GM12874 (cell line): Measurements from ENCODE around the gene ZBTB7C.

ENCODE experiments used
- TF ChIP-seq, protein P1 (sequence below): IDR thresholded peaks from 2 replicates; pipeline ENCODE4 v1.5.1; 2011; ENCODE audit warnings: low read depth, mild to moderate bottlenecking, control low read depth, low read length, moderate library complexity; ENCODE audit not compliant: insufficient read depth

ZBTB7C gene

DNA sequence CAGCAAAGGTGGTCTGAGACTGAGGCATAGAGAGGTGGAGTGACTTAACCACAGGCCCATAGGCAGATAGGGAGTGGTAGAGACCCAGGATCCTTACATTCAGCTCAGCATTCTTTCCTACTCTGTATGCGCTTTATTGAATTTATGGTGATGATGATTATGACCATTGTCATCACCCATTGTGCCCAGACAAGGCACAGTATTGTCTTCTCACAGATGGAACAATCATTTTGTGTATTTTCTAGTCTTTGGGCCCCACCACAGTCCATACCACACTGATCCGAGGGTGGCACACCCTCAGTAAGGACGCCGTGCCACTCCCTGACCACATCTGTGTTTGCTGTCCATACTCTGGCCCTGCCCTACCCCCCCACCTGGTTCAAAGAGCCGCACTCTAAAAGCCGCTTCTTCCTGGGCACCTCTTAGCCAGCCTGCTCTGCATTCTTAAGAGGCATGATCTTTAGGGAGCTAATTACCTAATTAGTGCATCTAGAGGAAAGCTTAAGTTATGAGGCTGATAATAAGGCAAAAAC is 299.2 kb downstream of the ZBTB7C start:
- TF ChIP-seq, protein P1, sequence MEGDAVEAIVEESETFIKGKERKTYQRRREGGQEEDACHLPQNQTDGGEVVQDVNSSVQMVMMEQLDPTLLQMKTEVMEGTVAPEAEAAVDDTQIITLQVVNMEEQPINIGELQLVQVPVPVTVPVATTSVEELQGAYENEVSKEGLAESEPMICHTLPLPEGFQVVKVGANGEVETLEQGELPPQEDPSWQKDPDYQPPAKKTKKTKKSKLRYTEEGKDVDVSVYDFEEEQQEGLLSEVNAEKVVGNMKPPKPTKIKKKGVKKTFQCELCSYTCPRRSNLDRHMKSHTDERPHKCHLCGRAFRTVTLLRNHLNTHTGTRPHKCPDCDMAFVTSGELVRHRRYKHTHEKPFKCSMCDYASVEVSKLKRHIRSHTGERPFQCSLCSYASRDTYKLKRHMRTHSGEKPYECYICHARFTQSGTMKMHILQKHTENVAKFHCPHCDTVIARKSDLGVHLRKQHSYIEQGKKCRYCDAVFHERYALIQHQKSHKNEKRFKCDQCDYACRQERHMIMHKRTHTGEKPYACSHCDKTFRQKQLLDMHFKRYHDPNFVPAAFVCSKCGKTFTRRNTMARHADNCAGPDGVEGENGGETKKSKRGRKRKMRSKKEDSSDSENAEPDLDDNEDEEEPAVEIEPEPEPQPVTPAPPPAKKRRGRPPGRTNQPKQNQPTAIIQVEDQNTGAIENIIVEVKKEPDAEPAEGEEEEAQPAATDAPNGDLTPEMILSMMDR, result no peak

DNA sequence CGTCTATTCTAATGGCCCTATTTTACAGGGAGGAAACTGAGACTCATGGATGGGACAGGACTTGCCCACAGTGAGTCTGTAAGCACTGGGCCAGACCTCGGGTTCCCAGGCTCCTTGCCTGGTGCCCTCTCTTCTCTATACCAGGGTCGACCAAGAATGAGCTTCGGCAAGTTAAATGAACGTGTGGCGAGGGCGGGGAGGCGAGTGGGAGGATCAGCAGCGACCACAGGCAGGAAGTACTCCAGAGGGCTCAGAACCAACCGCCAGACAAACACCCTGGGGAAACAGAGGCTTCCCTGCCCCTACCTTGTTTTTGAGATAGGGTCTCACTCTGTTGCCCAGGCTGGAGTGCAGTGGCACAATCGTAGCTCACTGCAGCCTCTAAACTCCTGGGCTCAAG is 301.0 kb downstream of the ZBTB7C start:
- TF ChIP-seq, protein P1, result no peak

DNA sequence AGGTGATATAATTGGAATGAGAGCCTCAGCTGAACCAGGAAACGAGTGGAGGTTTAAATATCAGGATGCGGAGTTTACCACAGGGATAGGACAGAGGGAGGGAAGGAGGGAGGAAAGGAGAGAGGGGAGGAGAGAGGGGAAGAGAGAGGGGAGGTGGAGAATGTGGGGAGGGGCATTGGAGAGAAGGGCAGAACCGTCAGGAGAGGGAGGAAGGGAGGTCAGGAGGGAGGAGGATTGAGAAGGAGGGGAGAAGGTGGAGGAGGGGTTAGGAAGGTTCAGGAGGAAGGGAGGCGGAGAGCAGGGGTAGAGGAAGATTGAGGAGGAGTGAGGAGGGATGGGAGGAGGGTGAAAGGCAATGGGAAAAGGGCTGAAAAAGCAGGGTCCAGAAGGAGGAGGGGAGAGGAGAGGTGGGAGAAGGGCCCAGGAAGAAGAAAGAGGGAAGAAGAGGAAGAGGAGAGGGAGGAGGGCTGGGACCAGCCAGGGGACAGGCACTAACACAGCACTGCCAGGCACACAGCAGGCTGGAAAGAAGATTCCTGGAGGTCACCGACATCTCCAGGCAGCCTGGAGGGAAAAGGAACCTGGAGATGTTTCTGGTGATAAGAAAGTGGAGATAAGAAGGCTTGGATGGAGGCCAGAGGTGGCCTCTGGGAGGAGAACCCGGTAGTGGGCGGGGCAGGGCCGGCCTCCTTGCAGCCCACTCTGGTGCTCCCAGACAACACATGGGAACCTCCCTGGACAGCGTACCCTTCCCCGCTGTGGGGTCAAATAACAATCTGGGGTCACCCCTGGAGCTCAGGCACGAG is 302.0 kb downstream of the ZBTB7C start:
- TF ChIP-seq, protein P1, result no peak

DNA sequence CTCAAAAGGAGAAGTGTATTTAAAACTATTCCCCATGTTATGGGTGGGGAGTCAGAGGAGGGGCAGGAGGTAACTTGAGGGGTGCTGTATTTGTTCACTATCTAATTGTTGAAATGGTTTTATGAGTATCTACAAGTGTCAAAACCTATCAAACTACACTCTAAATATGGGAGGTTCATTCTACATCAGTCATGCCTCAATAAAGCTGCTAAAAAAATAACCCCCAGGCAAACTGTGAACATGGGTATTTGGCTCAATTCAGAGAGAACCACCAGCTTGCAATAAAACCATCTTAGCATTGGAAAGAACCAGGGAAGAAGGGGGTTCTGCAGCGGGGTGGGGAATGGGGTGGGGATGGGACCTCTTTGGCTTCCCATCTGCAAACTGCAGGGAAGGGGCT is 302.7 kb downstream of the ZBTB7C start:
- TF ChIP-seq, protein P1, result no peak

DNA sequence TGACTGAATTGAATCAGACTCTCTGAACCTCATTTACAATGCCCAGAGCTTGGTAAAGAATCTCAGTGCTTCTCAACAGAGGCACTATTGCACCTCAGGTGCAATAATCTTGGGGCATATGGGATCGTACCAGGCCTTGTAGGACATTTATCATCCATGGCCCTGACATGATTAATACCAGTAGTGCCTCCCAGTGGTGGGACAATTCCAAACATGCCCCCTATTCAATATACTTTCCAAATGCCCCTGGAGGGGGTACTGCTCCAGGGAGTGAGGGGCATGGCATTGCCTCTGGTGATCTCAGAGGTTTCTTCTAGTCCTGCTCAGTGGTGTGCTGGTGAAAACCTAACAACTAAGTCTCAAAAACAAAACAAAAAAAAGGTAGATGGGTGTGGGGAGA is 303.9 kb downstream of the ZBTB7C start:
- TF ChIP-seq, protein P1, result no peak

DNA sequence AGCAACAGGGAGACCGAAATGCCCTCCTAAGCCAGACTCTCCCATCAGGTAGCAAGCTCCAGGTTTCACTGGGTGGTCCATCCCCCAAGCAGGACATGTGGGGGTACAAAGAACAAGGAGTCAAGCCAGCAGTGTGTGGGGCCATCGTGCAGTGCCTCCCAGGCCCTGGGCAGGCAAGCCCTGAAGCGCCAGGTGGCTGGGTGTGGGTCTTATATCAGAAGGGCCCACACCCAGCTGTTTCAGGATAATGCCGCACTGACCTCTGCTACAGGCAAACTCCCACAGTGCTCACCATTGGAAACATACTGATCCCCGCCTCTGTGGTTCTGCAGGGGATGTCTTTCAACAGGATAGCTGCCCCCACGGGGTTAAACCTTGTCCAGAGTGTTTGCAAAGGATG is 304.5 kb downstream of the ZBTB7C start:
- TF ChIP-seq, protein P1, result no peak

DNA sequence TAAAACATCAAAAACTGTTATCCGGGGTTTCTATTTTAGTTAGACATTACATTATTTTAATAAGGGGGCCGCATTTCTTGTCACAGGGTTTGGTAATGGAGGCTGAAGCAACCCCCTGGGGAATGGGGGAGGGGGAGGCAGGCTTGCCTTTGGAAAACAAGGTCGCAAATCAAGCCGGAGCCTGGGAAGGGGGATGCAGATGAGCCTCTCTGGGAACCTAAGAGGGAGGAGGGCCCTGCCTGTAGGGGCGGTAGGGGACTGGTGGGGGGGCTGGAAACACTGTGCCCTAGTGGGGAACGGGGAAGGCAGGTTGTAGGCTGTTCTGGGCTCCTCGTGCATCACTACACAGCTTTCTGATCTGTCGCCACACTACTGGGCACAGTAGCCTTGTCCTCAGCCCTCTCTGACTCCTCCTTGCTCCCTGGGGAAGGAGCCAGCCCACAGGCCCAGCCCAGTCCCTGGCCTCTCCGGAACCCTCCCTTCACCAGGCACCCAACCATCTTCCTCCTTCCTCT is 308.5 kb downstream of the ZBTB7C start:
- TF ChIP-seq, protein P1, result no peak
